Prostate gland (tissue), 2 donors: ENCODE results near the gene SMPD2. TPM values are rescaled to one million over a fixed set of nuclear protein-coding genes. Genes with fewer than 3 reads are reported as not detected.

Experiments
- DNase-seq: peaks from one replicate; pipeline ENCODE4 v3.0.0-alpha.2; 2019; ENCODE audit warnings: low spot score
- H3K27ac ChIP-seq, 2 donors: fragments of 200-600 bp; sonication (generic); 2 replicates each; pipeline ENCODE4 v1.5.1; 2017 to 2019
- H3K27me3 ChIP-seq: fragments of 200-600 bp; sonication (generic); replicated peaks from 2 replicates; pipeline ENCODE4 v1.5.1; 2019; ENCODE audit not compliant: insufficient read depth
- H3K36me3 ChIP-seq, 2 donors: fragments of 200-600 bp; sonication (generic); 1 replicate in 1 of 2; 2 replicates in 1 of 2; pipeline versions ENCODE4 v1.5.1 to v1.8.1; 2017 to 2019
- H3K4me1 ChIP-seq: fragments of 200-600 bp; sonication (generic); replicated peaks from 2 replicates; pipeline ENCODE4 v1.5.1; 2019
- H3K4me3 ChIP-seq, 2 donors: fragments of 200-600 bp; sonication (generic); 2 replicates each; pipeline ENCODE4 v1.5.1; 2017 to 2019
- H3K9me3 ChIP-seq: fragments of 200-600 bp; sonication (generic); 2 replicates; pipeline ENCODE4 v1.5.1; 2017
- POLR2A ChIP-seq: fragments of 450-650 bp; IDR thresholded peaks from one replicate; pipeline ENCODE4 v1.6.1; 2016; ENCODE audit warnings: antibody characterized with exemption, mild to moderate bottlenecking
- POLR2AphosphoS5 ChIP-seq: sonication (generic); formaldehyde crosslinking; IDR thresholded peaks from one replicate; pipeline ENCODE4 v1.6.1; 2017; ENCODE audit warnings: antibody characterized with exemption
- WGBS: methylation state at CpG from one replicate; pipeline ENCODE4 v1.1.5; 2018; 5-methylcytosine and 5-hydroxymethylcytosine counted together
- intact Hi-C: fragments of 100-400 bp; cut with DNase I; formaldehyde crosslinking; loops from one replicate; pipeline ENCODE4 v1.14.2; 2022
- total RNA-seq, 2 donors: library from RNA; depleted of rRNA; stranded (reverse); fragments of >200 nt; gene quantifications; one replicate each; pipeline ENCODE4 v1.1.0, GENCODE V29; 2016
- TF ChIP-seq, protein P1 (sequence below), 4 experiments: fragments of 200-600 bp in 2 of 4; fragments of 450-650 bp in 2 of 4; sonication (generic) in 2 of 4; IDR thresholded peaks; 1 replicate in 3 of 4; 2 replicates in 1 of 4; pipeline ENCODE4 v1.5.1; 2016 to 2019; ENCODE audit warnings: antibody characterized with exemption in 4 of 4, mild to moderate bottlenecking in 2 of 4, moderate library complexity in 2 of 4

SMPD2 gene
- total RNA-seq, 2 donors from 2014 or later = 10.2 to 24.2 TPM

DNA sequence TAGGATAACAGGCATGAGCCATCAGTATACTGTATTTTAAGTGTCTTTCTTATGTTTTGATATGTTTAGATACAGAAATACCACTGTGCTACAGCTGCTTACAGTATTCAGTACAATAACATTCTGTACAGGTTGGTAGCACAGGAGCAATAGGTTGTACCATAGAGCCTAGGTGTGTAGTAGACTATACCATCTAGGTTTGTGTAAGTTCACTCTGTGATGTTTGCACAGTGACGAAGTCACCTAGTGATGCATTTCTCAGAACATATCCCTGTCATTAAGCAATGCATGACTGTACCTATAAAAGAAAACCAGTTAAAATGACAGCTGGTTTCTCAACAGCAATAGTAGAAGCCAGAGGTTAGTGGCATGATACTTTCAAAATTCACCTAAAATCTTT is 45.5 kb downstream of the SMPD2 start:
- no peak for DNase-seq
- WGBS = 61% methylated on average over 1 of the region's 1 CpG

DNA sequence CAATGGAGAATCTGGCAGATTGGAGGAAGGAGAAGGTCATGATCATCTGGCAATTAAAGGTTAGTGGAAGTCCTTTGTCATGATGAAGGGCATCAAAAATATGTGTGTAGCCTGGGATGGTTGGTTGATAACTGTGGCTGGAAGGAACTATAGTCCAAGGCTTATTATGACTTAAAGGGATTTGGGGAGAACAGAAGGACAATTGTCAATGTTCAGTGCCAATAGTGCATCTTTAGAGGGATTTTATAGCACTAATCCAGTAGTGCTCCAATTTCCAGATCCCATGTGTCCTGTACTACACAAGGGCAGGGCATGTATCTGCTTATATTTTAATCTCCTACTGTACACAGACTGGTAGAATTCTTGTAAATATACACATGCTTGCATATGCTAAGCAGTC is 47.5 kb downstream of the SMPD2 start:
- Histone ChIP-seq H3K27ac (no peak overlapping the region), H3K4me1 (no peaks in the 10 kb centered on the region), H3K36me3 (no peaks in the 10 kb centered on the region), H3K9me3 (no peaks in the 10 kb centered on the region), H3K27me3 (no peaks in the 10 kb centered on the region), H3K4me3 (no peak overlapping the region)
- no peak for DNase-seq
- intact Hi-C loops = no loop called here
- TF ChIP-seq POLR2AphosphoS5 = no peak
- TF ChIP-seq, protein P1, sequence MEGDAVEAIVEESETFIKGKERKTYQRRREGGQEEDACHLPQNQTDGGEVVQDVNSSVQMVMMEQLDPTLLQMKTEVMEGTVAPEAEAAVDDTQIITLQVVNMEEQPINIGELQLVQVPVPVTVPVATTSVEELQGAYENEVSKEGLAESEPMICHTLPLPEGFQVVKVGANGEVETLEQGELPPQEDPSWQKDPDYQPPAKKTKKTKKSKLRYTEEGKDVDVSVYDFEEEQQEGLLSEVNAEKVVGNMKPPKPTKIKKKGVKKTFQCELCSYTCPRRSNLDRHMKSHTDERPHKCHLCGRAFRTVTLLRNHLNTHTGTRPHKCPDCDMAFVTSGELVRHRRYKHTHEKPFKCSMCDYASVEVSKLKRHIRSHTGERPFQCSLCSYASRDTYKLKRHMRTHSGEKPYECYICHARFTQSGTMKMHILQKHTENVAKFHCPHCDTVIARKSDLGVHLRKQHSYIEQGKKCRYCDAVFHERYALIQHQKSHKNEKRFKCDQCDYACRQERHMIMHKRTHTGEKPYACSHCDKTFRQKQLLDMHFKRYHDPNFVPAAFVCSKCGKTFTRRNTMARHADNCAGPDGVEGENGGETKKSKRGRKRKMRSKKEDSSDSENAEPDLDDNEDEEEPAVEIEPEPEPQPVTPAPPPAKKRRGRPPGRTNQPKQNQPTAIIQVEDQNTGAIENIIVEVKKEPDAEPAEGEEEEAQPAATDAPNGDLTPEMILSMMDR (IDR thresholded peaks at IDR 0.05) = no peak
- no peak for TF ChIP-seq POLR2A

More for the DNA sequence above, 45.5 kb downstream of the SMPD2 start:
- H3K27ac ChIP-seq = no peak overlapping the region
- TF ChIP-seq, protein P1 (IDR thresholded peaks at IDR 0.05) = no peak
- TF ChIP-seq POLR2A = peak; percentile 21
- peak; percentile 46 for TF ChIP-seq POLR2AphosphoS5
- no peaks in the 10 kb centered on the region for H3K4me1 ChIP-seq
- H3K27me3 ChIP-seq = no peaks in the 10 kb centered on the region
- intact Hi-C loops = no loop called here
- no peak overlapping the region for H3K4me3 ChIP-seq
- H3K9me3 ChIP-seq = no peaks in the 10 kb centered on the region
- H3K36me3 ChIP-seq = no peaks in the 10 kb centered on the region

DNA sequence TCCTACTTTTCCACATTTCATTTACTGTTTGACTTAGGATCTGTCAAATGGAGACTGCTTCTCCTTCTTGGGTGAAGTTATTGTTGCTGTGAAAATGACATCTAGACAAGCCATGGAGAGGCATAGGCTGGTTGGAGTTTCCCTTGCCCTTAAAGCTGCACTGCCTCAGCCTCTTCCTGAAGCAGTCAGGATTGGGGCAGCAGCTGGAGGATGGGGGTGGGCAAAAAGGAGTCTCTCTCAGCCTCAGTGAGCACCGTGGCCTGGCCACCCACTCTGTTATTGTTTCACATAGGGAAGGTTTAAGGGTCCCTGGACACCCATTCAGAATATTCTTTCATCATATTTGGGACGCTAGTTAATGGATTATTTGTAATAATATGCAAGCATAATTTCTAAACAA is 50.2 kb downstream of the SMPD2 start:
- H3K27me3 ChIP-seq = no peaks in the 10 kb centered on the region
- no peak for TF ChIP-seq POLR2AphosphoS5
- TF ChIP-seq, protein P1 (IDR thresholded peaks at IDR 0.05) = no peak
- no peak for TF ChIP-seq POLR2A

DNA sequence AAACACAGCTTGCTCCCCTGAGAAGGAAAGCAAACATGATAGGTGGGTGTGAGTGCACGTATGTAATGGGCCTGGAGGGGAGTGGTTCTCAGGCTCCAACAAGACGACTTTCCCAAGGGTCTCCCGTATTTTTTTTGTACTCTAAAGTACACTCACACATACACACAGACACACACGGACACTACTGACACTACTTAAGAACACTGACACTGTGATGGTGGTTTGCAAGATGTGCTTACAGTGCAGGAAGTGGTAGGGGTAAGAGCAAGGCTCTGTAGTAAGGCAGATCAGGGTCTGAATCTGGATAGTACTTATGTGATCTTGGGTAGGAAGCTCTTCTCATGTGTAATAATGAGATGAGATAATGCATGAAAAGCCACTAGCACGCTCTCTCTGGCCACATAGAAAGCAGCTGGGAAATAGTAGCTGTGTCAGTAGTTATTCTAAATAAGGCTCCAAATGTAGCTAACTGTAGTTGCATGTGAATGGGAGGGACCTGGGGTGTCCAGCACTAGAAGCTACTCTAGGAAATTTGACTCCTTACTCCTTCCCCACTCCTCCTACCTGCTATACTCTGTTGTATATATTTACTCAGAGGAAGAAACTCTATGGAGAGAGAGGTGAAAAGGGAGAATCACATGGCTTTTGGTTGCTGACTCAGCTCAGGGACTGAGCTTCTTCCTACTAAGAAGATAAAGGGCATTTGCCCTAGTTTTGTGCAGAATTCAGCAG is 50.8 kb downstream of the SMPD2 start:
- no peak for DNase-seq
- Histone ChIP-seq H3K36me3 (no peaks in the 10 kb centered on the region), H3K4me1 (no peaks in the 10 kb centered on the region), H3K27ac (no peak overlapping the region), H3K4me3 (no peak overlapping the region), H3K27me3 (no peaks in the 10 kb centered on the region), H3K9me3 (no peaks in the 10 kb centered on the region)
- 49% methylated on average over 5 of the region's 5 CpGs for WGBS
- TF ChIP-seq POLR2A (no peak), POLR2AphosphoS5 (no peak)
- TF ChIP-seq, protein P1 (IDR thresholded peaks at IDR 0.05) = no peak
- intact Hi-C loops = no loop called here

More for the DNA sequence above, 50.2 kb downstream of the SMPD2 start:
- WGBS = 74% methylated on average over 2 of the region's 2 CpGs
- no peaks in the 10 kb centered on the region for H3K9me3 ChIP-seq
- no peak overlapping the region for H3K4me3 ChIP-seq
- intact Hi-C loops = no loop called here
- no peaks in the 10 kb centered on the region for H3K36me3 ChIP-seq
- H3K27ac ChIP-seq = no peak overlapping the region
- no peaks in the 10 kb centered on the region for H3K4me1 ChIP-seq
- no peak for DNase-seq

Other genes with a start within 250 kb of the SMPD2 start
- gene CD164, start 58.3 kb upstream of the SMPD2 start, total RNA-seq = 100 to 1,000 TPM; 202 to 230 TPM
- gene PPIL6, start 96 bp upstream of the SMPD2 start, total RNA-seq = 1 to 10 TPM; 4.2 to 6.0 TPM
- 10 to 100 TPM; 13.9 to 55.4 TPM for gene MICAL1, start 15.0 kb downstream of the SMPD2 start, total RNA-seq
- 10 to 100 TPM in 1 of 2 donors, 1 to 10 TPM in 1; 8.2 to 12.8 TPM for gene ZBTB24, start 42.5 kb downstream of the SMPD2 start, total RNA-seq